ENCODE data around the gene BATF3. TPM values are rescaled to one million over a fixed set of nuclear protein-coding genes. Genes with fewer than 3 reads are reported as not detected.

The BATF3 gene
- total RNA-seq, 4 donors from 2014 or later = 2.2 to 9.0 (median 3.4) TPM

GRCh38 chr1:212669102-212669501 lies 30.5 kb downstream of the BATF3 start:
- no peaks in the 10 kb centered on the region for H3K9me3 ChIP-seq
- no peak overlapping the region for H3K4me3 ChIP-seq
- DNase-seq (ENCODE audit: low spot score in 2 of 2) = no peak
- H3K36me3 ChIP-seq = no peaks in the 10 kb centered on the region
- TF ChIP-seq EP300 (IDR thresholded peaks at IDR 0.05) (no peak), POLR2A (IDR thresholded peaks at IDR 0.05) (no peak), CTCF (IDR thresholded peaks at IDR 0.05) (peak in 2 of 5 experiments; percentile 8 to 13)
- H3K27ac ChIP-seq = no peak overlapping the region
- H3K4me1 ChIP-seq = peaks cover 0 to 41% (median 9%) of the 10 kb centered on the region in 4 donors
- no peaks in the 10 kb centered on the region for H3K27me3 ChIP-seq
- WGBS, 2 donors = 73 to 75% methylated on average over 2 of the region's 2 CpGs

GRCh38 chr1:212668477-212668876 lies 31.2 kb downstream of the BATF3 start:
- no peak for DNase-seq (ENCODE audit: low spot score in 2 of 2)
- WGBS, 2 donors = 83 to 87% methylated on average over 5 of the region's 5 CpGs
- Histone ChIP-seq H3K4me1 (peaks cover 0 to 41% (median 9%) of the 10 kb centered on the region in 4 donors), H3K27me3 (no peaks in the 10 kb centered on the region), H3K36me3 (no peaks in the 10 kb centered on the region), H3K4me3 (no peak overlapping the region), H3K27ac (peak overlapping the region in 3 of 4 donors; percentile 28 to 85 (median 75)), H3K9me3 (no peaks in the 10 kb centered on the region)
- TF ChIP-seq CTCF (IDR thresholded peaks at IDR 0.05) (no peak), POLR2A (IDR thresholded peaks at IDR 0.05) (no peak), EP300 (IDR thresholded peaks at IDR 0.05) (no peak)

GRCh38 chr1:212667223-212668139 lies 32.2 kb downstream of the BATF3 start:
- WGBS, 2 donors = 40 to 48% methylated on average over 9 of the region's 9 CpGs
- no peaks in the 10 kb centered on the region for H3K36me3 ChIP-seq
- H3K27me3 ChIP-seq = no peaks in the 10 kb centered on the region
- no peaks in the 10 kb centered on the region for H3K9me3 ChIP-seq
- H3K4me1 ChIP-seq = peaks cover 0 to 41% (median 9%) of the 10 kb centered on the region in 4 donors
- TF ChIP-seq EP300 (IDR thresholded peaks at IDR 0.05) = peak in 1 of 2 donors; percentile 56
- TF ChIP-seq POLR2A (IDR thresholded peaks at IDR 0.05) = no peak
- H3K4me3 ChIP-seq = peak overlapping the region in 2 of 4 donors; percentile 2 to 17
- H3K27ac ChIP-seq = peak overlapping the region; percentile 27 to 85 (median 52)
- DNase-seq (ENCODE audit: low spot score in 2 of 2) = peak in 1 of 2 donors; percentile 65

- no peaks in the 10 kb centered on the region for H3K27me3 ChIP-seq
- DNase-seq (ENCODE audit: low spot score in 2 of 2) = no peak
- 78 to 81% methylated on average over 10 of the region's 10 CpGs for WGBS, 2 donors
- H3K9me3 ChIP-seq = no peaks in the 10 kb centered on the region
- H3K4me1 ChIP-seq = peaks cover 0 to 37% (median 9%) of the 10 kb centered on the region in 4 donors
- TF ChIP-seq EP300 (IDR thresholded peaks at IDR 0.05) (no peak), CTCF (IDR thresholded peaks at IDR 0.05) (no peak), POLR2A (IDR thresholded peaks at IDR 0.05) (no peak)
- no peak overlapping the region for H3K27ac ChIP-seq
- no peak overlapping the region for H3K4me3 ChIP-seq
- no peaks in the 10 kb centered on the region for H3K36me3 ChIP-seq
Observed at GRCh38 chr1:212666116-212666775, 33.4 kb downstream of the BATF3 start.

- 23 to 28% methylated on average over 27 to 29 of the region's 37 CpGs for WGBS, 2 donors
- H3K4me1 ChIP-seq = peaks cover 0 to 37% (median 9%) of the 10 kb centered on the region in 4 donors
- peak; percentile 50 to 73 for DNase-seq (ENCODE audit: low spot score in 2 of 2)
Observed at GRCh38 chr1:212665241-212666115, 34.2 kb downstream of the BATF3 start.

More at GRCh38 chr1:212665241-212666115, 34.2 kb downstream of the BATF3 start:
- no peaks in the 10 kb centered on the region for H3K36me3 ChIP-seq
- H3K9me3 ChIP-seq = no peaks in the 10 kb centered on the region
- H3K27me3 ChIP-seq = no peaks in the 10 kb centered on the region
- H3K27ac ChIP-seq = peak overlapping the region in 2 of 4 donors; percentile 61 to 86
- peak overlapping the region; percentile 35 to 60 (median 46) for H3K4me3 ChIP-seq
- TF ChIP-seq CTCF (IDR thresholded peaks at IDR 0.05) = peak; percentile 87 to 97 (median 93)
- no peak for TF ChIP-seq POLR2A (IDR thresholded peaks at IDR 0.05)
- TF ChIP-seq EP300 (IDR thresholded peaks at IDR 0.05) = peak in 1 of 2 donors; percentile 61
